ENCODE results near the gene HDAC4.
"Not testable (repeated sequence)": the region's sequence is repeated elsewhere in the genome, so short reads cannot be mapped to it uniquely, and the experiment has no call there.

Gene HDAC4

DNA sequence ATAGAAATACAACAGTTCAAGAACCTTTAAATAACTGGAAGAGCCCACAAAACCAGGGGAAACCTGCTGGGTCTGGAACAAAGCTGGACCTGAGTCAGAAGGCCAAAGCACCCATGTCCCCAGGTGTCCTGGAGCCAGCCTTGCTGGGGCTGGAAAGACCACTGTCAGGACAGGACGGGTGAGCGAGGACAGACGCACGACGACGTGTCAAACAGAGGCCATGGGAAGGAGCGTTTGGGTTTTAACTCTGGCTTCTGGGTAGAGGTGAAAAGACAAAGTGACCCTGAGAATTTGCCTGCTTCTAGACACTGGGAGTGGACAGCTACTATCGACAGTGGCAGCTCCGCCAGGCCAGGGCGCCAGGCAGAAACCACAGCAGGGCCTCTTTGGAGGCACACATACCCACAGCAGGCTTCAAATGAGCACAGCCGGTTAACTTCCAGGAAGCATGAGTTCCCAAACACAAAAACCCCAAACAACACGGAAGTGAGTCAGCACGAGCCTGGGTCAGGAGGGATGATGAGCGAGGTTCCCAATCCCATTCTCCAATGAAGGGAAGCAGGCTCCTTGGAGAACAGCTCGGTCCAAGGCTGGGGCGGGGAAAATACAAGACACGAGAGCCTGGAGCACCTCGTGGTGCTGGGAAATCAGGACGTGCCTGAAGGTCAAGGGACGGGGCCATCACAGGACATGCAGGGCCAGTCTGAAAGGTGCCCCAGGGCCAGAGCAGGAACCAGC lies 344.9 kb downstream of the HDAC4 start:
- DNase-seq: peak; percentile 8 to 22 (median 15)

DNA sequence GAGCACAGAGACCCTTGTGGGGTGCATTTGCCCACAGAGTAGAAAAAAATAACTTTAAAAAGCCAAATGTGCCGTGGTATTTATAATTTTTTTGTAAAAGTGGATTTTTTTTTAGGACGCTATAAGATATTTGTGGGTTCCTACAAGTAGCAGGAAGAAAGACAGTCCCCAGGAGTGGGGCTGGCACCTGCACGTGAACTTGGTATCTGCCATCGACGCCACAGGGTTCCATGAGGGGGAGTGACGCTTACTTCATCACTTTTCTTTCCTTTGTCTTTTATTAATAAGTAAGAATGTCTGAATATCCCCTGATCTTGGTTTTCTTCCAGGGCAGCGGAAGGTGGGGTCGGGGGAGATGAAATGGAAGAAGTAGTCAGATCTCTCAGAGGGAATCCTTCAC lies 345.9 kb downstream of the HDAC4 start:
- no peak for DNase-seq

DNA sequence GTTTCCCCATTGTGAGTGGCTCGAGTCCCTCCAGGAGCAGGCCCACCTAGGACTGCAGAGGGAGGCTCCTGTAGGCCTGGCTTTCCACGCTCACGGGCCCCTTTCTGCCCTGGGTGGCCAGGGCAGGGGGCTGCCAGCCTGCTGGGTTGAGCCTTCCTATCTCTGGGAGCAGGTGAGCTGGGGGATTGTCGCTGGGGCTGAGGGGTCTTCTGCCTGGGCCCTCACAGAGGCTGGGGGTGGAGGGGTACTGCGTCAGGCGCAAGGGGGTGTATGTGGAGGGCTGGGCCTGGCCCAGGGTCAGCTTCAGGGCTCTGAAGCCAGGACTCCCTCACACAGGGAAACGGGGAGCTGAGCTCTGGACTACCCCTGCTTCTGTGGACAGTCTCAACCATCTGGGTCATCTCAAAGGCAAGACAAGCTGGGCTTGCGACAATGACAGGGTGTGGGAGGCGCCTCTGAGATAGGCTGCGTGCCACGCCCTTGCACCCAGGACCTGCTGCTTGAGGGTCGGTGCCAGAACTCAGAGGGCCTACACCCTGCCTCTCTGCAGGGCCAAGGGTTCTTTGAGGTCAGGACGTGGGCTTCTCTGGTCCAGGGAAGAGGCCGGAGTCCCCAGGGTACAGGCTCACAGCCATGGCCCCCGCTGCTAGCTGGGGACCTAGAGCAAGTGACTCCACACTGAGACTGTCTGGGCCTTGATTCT lies 346.9 kb downstream of the HDAC4 start:
- DNase-seq: no peak

- DNase-seq: no peak
Measured at GRCh38 chr2:239052798-239053665, 347.8 kb downstream of the HDAC4 start.

DNA sequence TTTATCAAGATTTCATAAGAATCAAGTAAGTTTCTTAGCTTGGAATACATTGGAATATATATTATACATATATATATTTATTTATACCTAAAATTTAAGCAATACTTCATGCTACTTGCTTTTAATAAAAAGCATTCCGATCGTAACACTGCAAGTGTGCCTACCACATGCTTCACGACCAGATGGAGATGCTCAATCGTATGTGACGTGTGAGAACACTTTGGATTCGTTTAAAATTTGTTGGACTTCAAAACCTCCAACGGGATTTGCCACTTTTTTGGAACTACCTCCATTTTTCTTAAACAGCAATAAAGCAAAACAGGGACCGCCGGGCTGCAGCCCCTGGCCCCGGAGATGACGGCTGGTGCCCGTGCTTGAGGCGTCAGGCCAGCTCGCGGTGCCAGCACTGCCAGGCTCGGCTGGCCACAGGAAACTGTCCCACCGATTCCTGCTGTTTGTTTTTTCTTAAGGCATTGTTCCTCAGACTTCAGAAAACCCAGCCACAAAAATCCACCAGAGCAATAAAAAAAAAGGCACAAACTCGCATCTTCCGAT lies 348.9 kb downstream of the HDAC4 start:
- DNase-seq: no peak

- DNase-seq: no peak
Measured at GRCh38 chr2:239050252-239050649, 350.6 kb downstream of the HDAC4 start.

GRCh38 chr2:239049421-239050251 lies 351.2 kb downstream of the HDAC4 start:
- DNase-seq: no peak

DNA sequence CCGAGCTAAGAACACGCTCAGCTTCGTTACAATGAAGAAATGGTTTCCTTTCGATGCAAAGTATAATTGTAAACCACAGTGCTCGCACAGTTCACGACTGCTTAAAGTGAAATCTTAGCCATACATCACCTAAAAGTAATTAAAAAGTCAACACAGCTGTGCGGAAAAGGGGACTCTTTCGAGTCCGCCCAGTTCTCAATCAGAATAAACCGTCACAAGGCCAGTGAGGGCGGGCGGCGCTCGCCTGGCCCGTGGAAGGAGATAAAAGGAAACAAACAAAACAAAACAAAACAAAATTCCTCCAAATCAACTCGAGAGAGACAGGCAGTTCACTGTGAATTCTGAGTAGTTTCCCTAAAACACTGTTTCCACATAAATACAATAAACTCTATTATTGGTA lies 352.1 kb downstream of the HDAC4 start:
- DNase-seq: no peak

GRCh38 chr2:239047861-239048260 lies 353.0 kb downstream of the HDAC4 start:
- DNase-seq: no peak

DNA sequence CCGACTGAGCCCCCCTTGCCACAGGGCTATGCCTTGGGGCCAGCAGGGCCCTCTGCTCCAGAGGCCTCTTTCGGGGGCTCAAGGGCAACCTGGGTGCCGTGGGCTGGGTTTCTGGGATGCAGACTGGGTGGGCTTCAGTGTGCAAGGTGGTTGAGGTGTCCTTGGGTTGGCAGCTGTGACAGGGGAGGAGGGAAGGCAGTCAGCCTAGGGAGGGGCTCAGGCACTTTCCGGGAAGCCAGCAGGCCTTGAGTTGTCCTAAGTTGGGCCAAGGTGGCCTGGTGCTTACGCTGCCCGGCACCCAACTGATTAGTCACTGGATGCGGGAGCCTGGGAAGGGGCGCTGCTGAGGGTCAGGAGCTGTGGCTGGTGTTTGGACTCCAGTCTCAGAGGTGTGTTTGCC lies 353.4 kb downstream of the HDAC4 start:
- no peak for DNase-seq

- DNase-seq: no peak
Measured at GRCh38 chr2:239046822-239047221, 354.0 kb downstream of the HDAC4 start.

DNA sequence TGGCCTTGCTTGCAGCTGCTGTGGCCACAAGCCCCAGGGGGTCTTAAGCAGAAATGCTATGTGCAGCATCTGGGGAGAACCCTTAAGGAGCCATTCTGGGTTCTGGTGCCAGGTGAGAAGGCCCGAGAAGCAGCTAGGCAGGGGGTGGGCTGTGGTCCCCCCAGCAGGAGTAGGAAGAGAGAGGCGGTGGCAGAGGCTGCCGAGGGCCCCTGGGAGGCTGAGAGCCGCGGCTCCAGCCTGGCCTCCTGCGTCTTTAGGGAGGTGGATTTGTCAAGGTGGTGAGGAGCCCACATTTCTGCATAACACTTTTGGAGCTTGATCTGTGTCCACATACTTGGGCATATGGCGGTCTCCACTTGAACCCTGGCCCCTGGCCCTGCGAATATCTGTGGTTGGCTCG lies 356.5 kb downstream of the HDAC4 start:
- DNase-seq: no peak

GRCh38 chr2:239043326-239043725 lies 357.5 kb downstream of the HDAC4 start:
- no peak for DNase-seq

- DNase-seq: no peak
Measured at GRCh38 chr2:239042551-239043320, 358.1 kb downstream of the HDAC4 start.

DNA sequence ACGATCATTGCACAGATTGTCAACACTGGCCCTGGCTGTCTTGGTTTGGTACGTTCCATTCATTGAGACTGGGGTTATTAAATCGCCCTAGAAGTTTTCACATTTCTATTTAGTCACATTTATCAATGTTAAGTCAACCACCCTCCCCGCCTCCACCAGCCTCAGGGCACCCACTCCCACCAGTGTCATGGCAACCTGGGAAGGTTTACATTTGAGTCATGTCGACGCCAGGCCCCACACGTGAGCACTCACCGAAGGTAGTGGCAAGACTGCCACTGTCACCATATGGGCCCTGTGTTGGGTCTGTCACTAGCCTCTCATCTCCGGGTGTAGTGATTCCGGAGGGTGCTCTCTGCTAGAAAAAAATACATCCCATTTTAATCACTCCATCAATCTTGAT lies 358.8 kb downstream of the HDAC4 start:
- DNase-seq: no peak

DNA sequence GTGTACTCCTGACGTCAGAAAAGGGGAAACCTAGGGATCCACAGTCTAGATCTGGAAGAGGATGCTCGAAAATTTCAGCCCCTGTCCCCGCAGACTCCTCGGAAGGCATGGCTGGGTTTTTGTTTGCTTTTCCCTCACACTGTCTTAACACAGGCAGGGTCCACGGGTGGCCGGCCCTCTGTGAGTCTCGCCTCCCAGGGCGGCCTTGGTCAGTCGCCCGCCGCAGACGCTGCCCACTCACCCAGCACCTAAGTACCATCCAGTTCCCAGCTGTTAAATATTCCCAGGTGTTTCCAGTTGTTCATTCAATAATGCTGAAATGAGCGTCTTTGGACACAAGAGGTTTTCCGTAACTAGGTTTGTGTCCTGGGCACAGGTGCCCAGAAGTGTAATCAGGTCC lies 359.8 kb downstream of the HDAC4 start:
- DNase-seq: no peak

GRCh38 chr2:239040152-239040761 lies 360.6 kb downstream of the HDAC4 start:
- no peak for DNase-seq

DNA sequence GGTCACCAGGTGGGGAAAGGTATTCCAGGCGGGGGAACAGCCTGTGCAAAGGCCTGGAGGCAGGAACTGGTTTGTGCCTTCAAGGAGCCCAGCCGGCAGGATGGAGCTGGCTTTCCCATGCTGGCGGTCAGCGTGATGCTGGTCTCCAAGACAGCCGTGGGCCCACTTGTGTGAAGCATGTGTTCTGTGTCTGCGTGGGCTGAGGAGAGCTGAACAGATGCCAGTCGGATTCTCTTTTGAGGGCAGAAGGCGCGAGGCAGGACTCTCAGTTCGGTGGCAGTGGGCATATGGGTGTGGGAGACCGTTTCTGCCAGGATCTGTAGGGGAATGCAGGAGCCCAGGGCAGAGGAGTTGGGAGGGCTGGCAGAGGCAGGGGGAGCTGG lies 361.4 kb downstream of the HDAC4 start:
- no peak for DNase-seq

DNA sequence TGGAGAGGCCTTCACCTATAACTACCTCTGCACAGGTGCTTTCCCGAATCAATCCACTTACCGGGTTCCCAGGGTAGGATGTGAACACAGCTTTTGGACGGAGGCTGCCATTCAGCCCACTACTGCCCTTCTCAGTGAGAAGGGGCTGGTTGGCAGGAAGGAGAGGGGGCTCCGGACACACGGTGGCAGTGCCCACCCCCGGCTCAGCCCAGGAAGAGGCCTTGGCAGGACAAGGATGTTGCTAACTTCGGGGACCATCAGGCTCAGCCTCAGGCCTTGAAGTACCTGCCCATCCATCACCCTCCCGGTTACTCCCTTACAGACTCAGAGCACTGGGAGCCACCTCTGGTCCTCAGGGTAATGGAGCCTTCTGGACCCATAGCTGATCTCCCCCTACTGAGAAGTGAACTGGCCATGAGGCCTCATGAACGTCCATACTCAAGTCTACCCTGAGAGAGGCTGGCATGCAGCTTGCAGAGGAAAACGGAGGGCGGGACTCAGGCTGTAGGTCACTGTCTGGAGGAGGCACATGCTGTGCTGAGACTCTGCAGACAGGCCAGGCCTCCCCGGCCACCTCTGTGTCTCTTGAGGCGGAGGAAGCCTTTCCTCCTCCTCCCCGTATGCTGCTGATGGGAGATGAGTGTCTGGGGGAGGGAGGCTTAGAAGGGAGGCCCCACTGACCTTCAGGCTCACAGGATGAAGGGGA lies 361.9 kb downstream of the HDAC4 start:
- no peak for DNase-seq

DNA sequence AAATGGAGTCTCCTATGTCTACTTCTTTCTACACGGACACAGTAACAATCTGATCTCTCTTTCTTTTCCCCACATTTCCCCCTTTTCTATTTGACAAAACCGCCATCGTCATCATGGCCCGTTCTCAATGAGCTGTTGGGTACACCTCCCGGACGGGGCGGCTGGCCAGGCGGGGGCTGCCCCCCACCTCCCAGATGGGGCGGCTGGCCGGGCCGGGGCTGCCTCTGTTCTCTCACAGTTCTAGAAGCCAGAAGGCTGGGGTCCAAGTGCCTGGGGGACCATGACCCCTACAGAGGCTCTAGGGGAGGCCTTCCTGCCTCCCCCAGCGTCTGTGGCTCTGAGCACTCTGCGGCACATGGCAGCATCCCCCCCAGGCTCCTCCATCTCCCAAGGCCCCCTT lies 362.5 kb downstream of the HDAC4 start:
- DNase-seq: not testable (repeated sequence)

DNA sequence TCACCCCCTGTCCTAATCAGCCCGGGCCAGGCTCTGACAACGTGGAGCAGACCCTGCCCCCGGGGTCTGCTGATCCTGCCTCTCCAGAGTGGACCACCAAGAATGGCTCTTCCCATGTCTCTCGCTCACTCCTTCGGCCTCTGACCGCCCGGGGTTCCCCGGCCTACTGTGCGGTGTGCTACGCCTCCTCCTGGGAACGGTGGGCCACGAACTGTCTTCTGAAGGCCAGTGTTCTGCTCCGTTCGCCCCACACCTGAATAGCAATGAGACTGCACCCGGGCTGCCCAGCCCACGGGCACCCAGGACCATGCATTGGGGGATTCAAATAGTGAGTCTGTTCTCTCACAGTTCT lies 363.3 kb downstream of the HDAC4 start:
- no peak for DNase-seq

Measured in suppressor macrophage treated with lipopolysaccharide for 1 hour (primary cell).